ENCODE measurements around the gene M1AP.

DNA sequence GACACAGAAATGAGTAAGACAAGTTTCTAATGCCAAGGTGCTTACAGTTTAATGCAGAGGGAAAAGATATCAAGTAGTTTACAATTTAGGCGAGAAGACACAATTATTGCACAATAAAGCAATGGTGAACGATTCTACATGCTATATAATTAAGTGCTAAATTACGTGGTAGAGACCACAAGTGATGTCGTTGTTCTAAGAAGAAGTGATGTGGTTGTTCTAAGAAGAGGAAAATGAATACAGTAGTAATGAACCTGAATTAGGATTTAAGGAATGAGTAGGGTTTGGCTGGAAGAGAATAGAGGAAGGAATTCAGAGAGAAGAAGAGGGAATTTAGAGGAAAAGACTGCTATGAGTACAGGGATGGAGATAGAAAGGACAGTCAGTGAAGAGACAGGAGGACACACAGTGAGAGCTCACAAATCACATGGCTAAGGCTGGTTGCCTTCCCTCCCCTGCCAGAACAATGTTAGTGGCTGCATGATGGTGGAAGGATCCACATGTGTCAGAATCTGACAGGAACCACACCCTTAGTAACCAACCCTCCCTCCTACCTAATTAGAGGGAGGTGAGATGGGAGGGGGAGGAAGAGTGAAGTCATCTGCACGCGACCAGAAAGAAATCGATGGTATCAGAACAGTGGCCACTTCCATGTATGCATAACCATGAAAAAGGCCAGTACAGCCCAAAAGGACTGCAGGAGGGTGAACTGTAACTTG, 44.7 kb downstream of the M1AP start:
- TF ChIP-seq, protein P1, sequence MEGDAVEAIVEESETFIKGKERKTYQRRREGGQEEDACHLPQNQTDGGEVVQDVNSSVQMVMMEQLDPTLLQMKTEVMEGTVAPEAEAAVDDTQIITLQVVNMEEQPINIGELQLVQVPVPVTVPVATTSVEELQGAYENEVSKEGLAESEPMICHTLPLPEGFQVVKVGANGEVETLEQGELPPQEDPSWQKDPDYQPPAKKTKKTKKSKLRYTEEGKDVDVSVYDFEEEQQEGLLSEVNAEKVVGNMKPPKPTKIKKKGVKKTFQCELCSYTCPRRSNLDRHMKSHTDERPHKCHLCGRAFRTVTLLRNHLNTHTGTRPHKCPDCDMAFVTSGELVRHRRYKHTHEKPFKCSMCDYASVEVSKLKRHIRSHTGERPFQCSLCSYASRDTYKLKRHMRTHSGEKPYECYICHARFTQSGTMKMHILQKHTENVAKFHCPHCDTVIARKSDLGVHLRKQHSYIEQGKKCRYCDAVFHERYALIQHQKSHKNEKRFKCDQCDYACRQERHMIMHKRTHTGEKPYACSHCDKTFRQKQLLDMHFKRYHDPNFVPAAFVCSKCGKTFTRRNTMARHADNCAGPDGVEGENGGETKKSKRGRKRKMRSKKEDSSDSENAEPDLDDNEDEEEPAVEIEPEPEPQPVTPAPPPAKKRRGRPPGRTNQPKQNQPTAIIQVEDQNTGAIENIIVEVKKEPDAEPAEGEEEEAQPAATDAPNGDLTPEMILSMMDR (IDR thresholded peaks at IDR 0.05): no peak
- no peak for TF ChIP-seq POLR2AphosphoS5 (IDR thresholded peaks at IDR 0.05; ENCODE audit: low read depth, low read length)
- TF ChIP-seq, protein P2, sequence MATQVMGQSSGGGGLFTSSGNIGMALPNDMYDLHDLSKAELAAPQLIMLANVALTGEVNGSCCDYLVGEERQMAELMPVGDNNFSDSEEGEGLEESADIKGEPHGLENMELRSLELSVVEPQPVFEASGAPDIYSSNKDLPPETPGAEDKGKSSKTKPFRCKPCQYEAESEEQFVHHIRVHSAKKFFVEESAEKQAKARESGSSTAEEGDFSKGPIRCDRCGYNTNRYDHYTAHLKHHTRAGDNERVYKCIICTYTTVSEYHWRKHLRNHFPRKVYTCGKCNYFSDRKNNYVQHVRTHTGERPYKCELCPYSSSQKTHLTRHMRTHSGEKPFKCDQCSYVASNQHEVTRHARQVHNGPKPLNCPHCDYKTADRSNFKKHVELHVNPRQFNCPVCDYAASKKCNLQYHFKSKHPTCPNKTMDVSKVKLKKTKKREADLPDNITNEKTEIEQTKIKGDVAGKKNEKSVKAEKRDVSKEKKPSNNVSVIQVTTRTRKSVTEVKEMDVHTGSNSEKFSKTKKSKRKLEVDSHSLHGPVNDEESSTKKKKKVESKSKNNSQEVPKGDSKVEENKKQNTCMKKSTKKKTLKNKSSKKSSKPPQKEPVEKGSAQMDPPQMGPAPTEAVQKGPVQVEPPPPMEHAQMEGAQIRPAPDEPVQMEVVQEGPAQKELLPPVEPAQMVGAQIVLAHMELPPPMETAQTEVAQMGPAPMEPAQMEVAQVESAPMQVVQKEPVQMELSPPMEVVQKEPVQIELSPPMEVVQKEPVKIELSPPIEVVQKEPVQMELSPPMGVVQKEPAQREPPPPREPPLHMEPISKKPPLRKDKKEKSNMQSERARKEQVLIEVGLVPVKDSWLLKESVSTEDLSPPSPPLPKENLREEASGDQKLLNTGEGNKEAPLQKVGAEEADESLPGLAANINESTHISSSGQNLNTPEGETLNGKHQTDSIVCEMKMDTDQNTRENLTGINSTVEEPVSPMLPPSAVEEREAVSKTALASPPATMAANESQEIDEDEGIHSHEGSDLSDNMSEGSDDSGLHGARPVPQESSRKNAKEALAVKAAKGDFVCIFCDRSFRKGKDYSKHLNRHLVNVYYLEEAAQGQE (IDR thresholded peaks at IDR 0.05; ENCODE audit: insufficient read depth in 1 of 2, low read depth in 2 of 2, low read length in 1 of 2): no peak

All from Panc1 (cell line).